ENCODE data around the gene ASIC2.

ASIC2 gene

DNA sequence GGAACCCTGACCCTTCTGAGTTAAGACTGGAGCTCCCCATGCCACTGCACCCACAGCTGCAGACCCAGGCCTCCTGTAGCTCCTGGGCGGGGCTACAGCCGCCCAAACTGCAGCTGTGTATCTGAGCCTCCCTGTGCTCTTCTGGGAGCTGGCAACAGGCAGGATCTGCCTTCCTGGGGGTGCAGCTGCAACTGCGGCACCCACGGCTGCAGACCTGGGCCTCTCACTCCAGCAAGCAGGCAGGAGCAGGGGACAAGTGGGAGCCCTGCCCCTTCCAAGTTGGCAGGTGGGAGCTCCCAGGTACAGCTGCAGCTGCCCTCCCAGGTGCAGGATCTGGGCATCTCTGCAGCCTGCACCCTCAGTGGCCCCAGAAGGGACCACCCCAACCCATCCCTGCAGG lies 259.9 kb downstream of the ASIC2 start:
- DNase-seq (ENCODE audit: extremely low read depth in 1 of 2, low read depth in 1 of 2), result no peak

DNA sequence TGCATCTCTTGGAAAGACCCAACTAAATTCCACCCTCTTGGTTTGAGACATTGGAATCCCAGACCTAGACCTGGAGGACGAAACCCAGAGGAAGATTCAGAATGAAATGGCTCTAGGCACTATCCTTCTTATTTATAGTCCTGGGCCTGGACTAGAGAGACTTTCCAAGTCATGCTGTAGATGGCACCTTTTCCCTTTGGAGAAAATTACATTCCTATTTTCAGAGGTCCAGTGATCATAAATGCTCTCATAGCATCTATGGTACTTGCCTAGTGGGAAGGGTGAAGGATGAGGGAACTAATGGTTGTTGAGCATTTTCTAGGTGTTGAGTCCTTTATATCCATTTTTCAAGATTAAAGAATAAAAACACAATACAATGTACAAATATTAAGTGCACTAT lies 264.3 kb downstream of the ASIC2 start:
- no peak for DNase-seq (ENCODE audit: extremely low read depth in 1 of 2, low read depth in 1 of 2)

DNA sequence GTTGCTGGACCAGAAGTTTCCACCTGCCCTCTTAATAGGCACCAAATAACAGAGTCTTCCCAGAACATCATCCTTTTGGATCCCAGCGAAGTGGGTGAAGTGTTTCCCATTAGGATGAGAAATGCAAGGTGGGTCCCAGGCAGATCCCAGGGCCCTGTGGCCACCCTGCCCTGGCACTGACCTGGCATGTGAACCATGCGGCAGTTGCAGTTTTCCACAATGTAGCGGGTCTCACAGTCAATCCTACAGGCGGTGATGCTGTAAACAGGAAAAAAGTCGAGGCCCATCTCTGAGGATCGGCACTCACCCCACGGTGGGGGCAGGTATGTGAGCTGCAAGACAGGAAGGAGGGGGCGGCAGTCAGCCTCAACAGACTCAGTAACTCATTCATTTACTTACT lies 265.0 kb downstream of the ASIC2 start:
- DNase-seq (ENCODE audit: extremely low read depth in 1 of 2, low read depth in 1 of 2), result no peak

DNA sequence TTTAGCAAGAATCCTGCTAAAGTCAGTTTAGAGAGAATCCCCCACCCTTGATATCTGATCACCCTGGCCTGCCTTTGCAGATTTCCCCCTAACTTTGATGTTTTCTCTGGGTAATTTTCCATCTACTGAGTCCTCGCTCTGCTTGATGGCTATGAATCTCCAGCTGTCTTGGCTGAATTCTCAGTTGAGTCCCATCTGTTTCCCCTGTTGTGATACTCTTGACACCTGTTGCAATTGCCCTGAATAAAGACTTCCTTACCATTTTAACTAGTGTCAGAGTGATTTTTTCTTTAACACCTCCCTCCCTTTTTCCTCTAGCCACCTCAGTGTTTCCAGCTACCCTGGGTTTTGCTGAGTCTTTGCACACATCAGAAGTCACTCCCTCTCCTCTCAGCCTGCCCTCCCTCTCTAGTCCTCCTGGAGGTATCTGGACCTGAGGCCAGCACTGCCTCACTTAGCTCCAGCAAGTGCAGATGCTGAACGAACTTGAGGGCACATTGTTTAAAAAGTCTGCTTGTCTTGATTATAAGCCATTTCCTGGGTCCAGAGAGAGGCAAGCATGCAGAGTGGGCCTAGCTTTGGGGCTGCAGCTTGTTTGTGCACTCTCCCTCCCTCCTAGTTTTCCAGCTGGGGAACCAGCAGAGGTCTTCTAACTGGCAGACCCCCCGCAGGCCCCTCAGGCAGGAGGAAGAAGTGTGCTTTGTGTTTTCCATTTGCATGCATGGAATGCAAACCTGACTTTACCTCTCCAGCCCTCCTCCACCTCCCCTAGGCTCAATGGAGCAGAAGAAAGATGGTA lies 268.2 kb downstream of the ASIC2 start:
- DNase-seq (ENCODE audit: extremely low read depth in 1 of 2, low read depth in 1 of 2), result no peak

DNA sequence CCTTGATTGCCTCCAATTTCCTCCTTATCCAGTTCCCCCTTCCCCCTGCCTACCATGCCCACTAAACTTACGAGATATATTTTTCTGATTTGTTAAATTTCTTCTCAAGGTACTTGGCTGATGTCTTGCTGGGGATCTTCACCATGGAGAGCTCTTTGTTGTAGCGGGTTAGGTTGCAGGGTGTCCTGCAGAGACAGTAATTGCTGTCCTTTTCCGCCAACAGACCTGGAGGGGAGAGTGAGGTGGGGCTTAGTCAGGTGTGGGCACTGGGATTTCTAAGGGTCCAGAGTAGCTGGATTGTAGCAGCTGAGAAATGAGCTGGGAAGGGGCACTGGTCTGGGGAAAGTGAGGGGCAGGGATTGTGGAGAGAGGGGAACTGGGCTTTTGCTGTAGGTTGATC lies 269.3 kb downstream of the ASIC2 start:
- DNase-seq (ENCODE audit: extremely low read depth in 1 of 2, low read depth in 1 of 2), result no peak

DNA sequence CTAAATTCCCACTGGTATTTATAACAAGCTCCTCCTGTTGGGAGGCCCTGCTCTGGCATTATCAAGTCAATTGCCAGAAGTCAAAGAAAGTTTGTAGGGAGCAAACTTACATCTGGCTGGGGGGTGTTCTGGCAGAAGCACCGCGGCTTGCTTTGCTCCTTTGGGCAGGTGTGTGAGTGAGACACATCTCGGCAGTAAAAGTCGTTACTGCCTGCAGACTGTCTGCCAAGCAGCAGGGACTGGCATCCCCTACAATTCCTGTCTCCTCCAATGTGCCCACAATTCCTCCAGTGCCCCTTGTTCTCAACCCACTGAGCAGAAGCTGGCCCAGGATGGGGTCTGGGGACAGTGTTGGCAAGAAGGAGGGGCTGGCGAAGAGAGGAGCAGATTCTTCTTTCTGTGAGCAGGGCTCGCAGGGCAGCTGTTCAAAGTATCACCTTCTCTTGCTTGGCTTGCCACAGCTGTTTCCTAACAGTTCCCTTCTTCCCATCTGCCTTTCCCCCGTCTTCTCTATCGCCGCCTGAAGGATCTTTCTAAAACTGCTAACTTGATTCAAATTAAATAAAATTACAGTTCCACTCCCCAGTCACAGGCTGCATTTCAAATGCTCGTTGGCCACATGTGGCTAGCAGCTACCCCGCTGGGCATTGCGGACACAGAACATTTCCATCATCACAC lies 271.2 kb downstream of the ASIC2 start:
- DNase-seq (ENCODE audit: extremely low read depth in 1 of 2, low read depth in 1 of 2), result no peak

DNA sequence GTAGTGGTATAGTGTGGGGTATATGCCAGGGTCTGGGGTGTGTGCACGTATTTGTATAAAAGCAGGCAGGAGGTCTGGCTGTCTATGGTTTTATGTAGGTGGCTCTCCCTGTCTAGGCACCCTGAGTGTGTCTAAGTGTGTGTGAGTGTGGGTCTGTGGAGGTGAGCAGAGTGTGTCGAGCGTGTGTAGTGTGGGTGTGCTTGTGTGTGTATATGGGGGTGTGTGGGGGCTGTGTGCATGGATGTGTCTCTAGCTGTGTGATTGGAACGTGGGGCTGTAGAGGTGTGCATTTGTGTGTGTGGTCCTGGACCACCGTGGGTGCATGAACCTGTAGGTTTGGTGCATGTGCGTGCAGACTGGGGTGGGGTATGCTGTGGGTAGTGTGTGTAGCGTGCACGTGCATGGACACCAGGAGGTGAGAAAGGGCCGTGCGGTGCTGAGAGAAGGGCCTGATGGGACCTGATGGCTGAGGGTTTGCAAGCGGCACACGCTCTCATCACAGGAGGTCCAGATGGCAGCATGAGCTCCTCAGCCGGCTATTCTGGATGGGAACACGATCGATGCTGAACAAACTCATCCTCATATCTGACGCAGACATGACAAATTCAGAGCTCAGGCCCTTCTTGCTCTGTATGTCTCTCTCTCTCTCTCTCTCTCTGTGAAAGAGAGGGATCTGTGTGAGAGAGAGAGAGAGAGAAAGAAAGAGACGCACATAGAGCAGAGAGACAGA lies 273.8 kb downstream of the ASIC2 start:
- DNase-seq (ENCODE audit: extremely low read depth in 1 of 2, low read depth in 1 of 2), result no peak

DNA sequence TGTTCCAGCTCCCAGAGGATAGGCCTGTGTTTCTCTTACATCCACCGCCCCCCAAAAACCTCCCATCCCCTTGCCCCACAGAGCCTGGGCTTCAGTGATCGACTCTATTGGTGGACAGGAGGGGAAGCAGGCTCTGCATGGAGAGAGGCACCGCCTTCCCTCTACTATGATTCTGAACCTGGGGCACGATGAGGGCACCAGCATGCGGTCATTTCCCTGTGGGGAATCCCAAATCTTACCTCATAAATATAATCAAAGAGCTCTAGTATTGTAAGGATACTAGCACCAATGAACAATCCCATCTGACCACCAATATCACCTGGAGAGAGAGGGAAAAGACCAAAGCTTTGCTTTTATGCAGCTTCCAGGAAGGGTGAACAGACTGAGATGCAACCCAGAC lies 275.7 kb downstream of the ASIC2 start:
- no peak for DNase-seq (ENCODE audit: extremely low read depth in 1 of 2, low read depth in 1 of 2)

DNA sequence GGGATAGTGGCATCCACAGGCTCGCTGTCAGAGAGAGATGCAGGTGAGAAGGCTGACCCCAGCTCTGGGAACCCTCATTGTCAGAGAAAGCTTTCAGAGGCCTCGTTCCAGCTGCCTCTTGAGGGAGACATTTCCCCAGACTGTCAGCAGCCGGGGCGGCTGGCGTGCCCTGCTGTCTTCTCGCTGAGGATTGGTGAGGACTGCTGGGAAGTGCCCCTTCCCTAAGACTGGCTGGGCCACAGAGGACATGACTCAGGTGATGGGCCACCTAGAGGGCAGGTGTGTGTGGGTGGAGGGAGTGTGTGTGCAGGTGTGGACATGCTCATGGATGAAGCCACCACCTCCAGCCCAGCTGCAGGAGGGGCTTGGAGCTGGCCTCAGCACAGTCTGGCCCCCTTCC lies 276.2 kb downstream of the ASIC2 start:
- no peak for DNase-seq (ENCODE audit: extremely low read depth in 1 of 2, low read depth in 1 of 2)

DNA sequence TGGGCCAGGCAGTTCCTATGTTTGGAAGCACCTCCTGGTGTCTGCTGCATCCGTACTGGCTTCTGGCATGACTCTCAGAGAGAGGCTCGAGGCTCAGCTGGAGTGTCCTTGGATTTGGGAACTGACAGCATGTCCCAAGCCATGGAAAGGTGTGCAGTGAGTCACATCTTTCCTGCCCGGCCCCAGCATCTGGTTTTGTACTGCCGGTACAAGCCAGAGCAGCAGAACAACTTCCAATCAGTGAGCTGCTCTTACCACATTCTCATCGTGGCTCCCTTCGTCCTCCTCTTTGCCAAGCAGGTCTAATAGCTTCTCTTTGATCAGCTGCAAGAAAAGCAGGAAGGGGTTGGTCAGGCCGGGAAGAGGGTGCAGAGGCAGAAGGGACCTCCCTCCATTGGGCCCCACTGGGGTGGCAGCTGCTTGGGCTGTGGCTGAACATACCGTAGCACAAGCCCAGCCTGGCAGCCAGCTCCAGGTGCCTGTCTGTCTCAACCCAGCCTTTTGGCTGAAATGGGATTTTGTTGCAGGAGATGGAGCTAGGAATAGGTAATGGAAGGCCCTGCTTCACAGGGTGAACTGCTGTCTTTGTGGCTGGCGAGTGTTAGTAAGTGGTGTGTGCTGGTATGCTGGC lies 277.3 kb downstream of the ASIC2 start:
- DNase-seq (ENCODE audit: extremely low read depth in 1 of 2, low read depth in 1 of 2), result no peak

DNA sequence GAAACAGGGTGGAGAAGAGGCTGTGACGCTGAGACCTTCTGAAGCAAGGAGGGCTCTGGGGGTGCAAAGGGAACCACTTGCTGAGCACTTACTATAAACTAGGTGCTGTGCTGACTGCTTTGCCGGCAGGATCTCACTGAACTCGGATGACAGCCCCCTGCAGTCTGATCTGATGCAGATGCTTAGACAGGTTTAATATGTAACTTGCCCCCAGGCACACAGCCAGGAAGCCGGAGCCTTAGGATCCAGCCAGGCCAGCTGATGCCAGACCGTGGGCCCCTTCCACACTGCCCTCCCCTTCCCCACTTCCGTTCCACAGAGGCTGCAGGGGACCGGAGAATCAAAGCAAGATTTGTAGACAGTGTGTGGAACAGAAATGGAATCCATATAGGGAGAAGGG lies 278.3 kb downstream of the ASIC2 start:
- DNase-seq (ENCODE audit: extremely low read depth in 1 of 2, low read depth in 1 of 2), result no peak

DNA sequence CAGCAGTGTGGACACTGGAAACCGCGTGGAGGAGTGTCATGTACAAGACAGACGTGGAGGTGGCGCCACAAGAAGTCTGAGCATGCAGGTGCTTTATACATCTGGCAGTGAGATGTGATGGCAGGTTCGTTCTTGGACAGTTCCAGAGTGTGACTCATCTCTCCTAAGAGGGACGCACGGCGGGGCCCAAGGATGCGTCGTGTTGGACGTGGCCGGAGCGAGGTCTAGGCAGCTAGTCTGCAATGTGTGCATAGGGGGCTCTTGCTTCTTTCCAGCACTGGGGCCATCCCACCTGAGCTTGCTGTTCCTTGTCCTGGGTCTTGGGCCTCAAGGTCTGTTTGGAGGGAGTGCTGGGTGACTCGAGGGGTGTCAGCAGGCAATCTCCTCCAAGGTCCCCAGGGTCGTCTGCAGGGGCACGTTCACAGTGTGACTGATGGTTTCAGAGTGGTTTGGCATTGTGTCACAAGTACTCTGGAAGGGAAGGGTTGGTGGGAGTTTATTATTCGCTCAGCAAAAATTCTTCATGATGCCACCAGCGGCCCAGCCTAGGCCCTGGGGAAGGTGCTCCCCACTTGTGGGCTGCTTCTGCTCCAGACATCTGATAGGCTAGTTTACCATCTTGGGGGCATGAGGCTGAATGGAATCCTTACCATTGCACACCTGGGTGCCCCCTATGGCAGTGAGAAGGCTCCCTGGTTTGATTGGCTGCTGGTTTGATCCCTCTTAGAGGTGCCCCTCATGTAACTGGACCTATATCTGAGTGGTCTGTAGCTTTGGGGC lies 279.3 kb downstream of the ASIC2 start:
- DNase-seq (ENCODE audit: extremely low read depth in 1 of 2, low read depth in 1 of 2), result no peak

DNA sequence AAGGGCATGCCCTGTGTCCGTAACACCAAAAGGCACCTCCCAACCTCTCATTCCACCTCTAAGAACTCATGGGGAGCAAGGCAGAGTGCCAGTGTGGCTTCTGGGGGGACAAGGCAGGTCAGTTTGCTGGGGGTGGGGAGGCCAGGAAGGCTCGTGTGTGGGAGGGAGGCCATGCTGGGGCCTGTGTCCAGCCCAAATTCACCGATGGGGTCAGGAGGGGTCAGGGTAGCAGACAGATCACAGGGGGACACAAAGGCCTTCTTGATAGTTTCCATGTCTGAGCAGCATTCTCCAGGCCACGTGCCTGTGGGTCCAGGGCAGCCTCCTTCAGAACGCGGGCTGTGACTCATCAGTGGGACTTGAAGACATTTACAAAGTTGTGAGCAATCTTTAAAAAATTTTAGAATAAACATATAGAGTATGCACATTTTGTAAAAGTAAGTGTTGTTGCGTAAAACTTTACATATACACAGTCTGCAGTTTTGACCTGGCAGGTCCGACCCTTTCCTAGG lies 280.5 kb downstream of the ASIC2 start:
- no peak for DNase-seq (ENCODE audit: extremely low read depth in 1 of 2, low read depth in 1 of 2)

DNA sequence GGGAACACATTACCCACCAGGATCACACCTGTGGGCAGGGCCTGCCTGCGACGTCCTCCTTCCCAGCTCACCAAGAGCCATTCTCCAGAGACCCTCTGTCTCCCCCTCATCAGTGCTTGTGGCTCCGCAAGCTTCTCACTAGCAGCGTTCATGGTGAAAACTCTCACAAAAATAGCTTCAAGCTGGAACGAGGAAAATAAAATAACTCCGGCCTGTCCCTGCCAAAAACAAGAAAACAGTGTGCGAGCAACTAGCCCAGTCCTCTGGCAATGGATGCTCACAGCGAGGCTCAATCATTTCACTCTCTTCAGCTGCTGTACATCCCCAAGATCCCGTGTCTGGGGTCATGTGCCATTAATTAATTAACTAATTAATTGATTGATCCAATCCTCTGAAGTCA lies 283.5 kb downstream of the ASIC2 start:
- no peak for DNase-seq (ENCODE audit: extremely low read depth in 1 of 2, low read depth in 1 of 2)

DNA sequence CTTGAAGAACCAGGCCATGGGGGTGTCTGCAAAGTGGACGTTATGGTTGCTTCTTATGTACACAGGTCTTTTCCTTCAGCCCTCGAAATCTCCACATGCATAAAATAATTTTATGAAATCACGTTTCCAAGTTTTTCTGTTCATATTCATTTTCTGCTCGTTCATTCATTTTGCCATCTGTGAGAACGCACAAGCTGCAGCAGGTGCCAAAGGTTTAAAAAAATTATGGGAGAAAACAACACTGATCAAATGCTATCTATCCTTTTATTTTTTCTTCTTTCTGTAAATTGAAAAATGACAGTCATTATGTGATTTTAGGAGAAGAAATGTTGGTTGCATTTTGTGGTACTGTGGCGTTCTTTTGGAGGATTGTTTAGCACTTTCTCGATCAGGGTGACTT lies 285.9 kb downstream of the ASIC2 start:
- no peak for DNase-seq (ENCODE audit: extremely low read depth in 1 of 2, low read depth in 1 of 2)

DNA sequence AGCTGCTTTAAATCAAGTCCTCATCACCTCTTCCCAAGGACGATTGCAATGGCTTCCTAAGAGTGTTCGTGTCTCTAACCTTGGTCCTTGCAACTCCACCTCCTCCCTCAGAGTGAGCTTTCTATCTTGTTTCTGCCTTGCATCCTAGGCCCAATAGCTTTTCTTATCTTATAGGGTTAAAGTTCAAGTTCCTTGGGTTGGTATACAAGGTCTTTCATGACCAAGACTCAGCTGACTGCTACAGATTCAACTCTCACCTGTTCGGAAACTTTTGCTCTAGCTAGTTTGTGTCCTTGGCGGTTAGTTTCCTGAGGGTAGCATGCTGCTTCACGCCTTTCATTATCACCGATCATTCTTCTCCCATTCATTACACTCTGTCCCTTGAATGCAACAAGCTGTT lies 290.8 kb downstream of the ASIC2 start:
- DNase-seq (ENCODE audit: extremely low read depth in 1 of 2, low read depth in 1 of 2), result no peak

DNA sequence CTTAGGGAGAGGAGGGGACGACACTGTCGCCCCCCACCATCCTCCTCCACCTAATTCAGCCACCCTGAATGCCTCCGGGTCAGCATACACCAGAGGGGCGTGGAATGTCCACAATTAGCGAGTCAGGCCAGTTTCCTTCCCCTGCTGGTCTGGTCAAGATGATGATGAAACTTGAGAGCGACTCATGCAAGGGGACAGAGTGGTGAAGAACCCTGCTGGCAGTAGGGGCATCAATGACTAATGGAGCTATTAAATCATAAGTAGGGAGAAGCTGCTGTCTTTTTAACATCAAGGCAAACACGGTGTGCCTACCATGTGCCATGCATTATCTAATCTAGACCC lies 294.2 kb downstream of the ASIC2 start:
- no peak for DNase-seq (ENCODE audit: extremely low read depth in 1 of 2, low read depth in 1 of 2)

DNA sequence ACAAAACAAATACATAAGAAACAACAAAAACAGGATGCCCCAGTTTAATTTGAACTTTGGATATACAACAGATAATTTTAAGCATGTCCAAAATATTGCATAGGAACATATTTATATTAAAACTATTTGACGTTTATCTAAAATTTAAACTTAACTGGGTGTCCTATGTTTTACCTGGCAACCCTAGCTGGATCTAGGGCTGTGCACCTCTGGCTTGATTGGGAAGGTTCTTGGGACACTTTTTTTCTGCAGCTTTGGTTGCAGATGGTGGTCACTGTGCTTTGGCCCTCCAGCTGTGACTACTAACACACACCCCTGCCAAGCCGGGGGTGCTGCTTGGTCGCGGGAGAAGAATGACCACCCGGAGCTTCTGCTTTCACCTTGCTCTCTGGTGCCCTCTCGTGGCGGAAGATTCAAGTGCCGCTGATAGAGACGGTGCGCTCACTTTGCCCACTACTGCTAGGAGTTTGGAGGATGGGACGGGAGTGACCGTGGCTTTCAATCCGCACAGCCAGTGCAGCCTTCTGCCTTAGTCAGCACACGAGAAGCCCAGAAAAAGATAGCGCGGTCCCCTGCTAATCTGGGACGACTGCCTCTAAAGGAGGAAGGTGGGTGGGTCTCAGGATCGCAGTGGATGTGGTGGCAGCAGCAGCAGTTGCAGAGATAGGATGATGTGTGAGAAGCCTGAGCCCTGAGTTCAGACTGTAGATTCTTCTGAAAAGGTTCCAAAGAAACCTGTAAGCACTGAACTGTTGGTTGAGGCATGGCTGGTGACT lies 294.8 kb downstream of the ASIC2 start:
- peak; percentile 29 to 49 for DNase-seq (ENCODE audit: extremely low read depth in 1 of 2, low read depth in 1 of 2)

DNA sequence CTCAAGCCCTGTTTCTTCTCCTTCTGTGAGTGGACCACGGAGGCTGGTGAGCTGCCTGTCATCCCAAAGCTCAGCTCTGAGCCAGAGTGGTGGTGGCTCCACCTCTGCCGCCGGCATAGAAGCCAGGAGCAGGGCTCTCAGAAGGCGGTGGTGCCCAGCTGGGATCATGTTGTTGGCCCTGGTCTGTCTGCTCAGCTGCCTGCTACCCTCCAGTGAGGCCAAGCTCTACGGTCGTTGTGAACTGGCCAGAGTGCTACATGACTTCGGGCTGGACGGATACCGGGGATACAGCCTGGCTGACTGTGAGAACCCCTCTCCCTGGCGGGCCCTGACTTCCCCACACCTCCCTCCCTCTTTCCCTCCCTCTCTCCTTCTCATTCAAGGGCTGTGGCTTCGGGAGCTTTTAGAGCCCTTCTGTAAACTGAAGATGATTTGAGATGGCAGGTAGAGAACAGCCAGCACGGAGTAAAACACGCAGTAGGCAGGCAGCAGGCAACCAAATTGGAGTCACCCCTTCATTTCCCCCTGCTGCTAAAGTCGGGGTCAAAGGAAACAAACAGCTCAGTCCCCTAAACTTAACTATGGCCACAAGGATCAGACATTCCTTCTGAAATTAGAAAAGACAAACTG lies 297.6 kb downstream of the ASIC2 start:
- no peak for DNase-seq (ENCODE audit: extremely low read depth in 1 of 2, low read depth in 1 of 2)

All from stimulated activated CD8-positive, alpha-beta memory T cell treated with anti-CD3 and anti-CD28 coated beads, Interleukin-7, amount 100 ng/mL, for 48 hours (primary cell).